ENCODE data around the gene NME1. TPM values are rescaled to one million over a fixed set of nuclear protein-coding genes. Genes with fewer than 3 reads are reported as not detected.
A peak's percentile ranks its signal among the peaks of the same experiment; 100 is the strongest.

The NME1 gene
- polyA plus RNA-seq, 1 donor (not counting 4 experiments of a cell fraction or from before 2014, with no cell fraction given): 381 TPM

DNA sequence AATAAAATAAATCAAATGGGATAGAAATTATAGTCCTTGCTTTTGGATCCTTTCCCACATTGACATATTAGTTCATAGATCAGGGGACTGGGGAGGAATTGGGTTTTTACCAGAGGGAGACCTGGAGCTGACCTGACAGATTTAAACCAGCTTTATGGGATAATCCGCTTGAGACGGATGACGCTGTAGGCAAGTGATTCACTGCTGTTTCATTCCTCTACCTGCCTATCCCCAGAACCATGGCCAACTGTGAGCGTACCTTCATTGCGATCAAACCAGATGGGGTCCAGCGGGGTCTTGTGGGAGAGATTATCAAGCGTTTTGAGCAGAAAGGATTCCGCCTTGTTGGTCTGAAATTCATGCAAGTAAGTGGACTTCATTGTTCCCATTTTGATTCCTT, 2.1 kb downstream of the NME1 start:
- H3K4me3 ChIP-seq (ENCODE audit: control insufficient read depth in 2 of 3, extremely low read depth in 1 of 3, insufficient read depth in 2 of 3, low read depth in 1 of 3, low read length in 3 of 3): no peak overlapping the region
- no peaks in the 10 kb centered on the region for H3K9me1 ChIP-seq (ENCODE audit: control insufficient read depth, extremely low read depth, insufficient read depth, low read length)
- no peak overlapping the region for H3K9ac ChIP-seq (ENCODE audit: control insufficient read depth, extremely low read depth, insufficient read depth, low read length)
- H3K9me3 ChIP-seq (ENCODE audit: control insufficient read depth, low read depth, low read length): no peaks in the 10 kb centered on the region
- no peak overlapping the region for H2AFZ ChIP-seq (ENCODE audit: control insufficient read depth, low read length)
- H3K27ac ChIP-seq (ENCODE audit: control insufficient read depth, insufficient read depth, low read length): no peak overlapping the region
- H3K79me2 ChIP-seq (ENCODE audit: control insufficient read depth, insufficient read depth, low read length): peaks cover 59% of the 10 kb centered on the region
- H3K27me3 ChIP-seq (ENCODE audit: control insufficient read depth, extremely low read depth, insufficient read depth, low read length): no peaks in the 10 kb centered on the region
- peaks cover 10 to 11% of the 10 kb centered on the region in 2 experiments for H3K36me3 ChIP-seq (ENCODE audit: control insufficient read depth in 2 of 2, extremely low read depth in 1 of 2, insufficient read depth in 2 of 2, low read length in 2 of 2)
- H3K4me1 ChIP-seq (ENCODE audit: control insufficient read depth, extremely low read depth, insufficient read depth, low read length): peaks cover 13% of the 10 kb centered on the region
- dilution Hi-C loops (cut with MboI; ENCODE audit: extremely low pct_ligation_motif_present, low sequenced_read_pairs): no loop called here
- no peak for DNase-seq (ENCODE audit: low read depth, low spot score)
- H4K20me1 ChIP-seq (ENCODE audit: control insufficient read depth, extremely low read depth, insufficient read depth, low read length): no peaks in the 10 kb centered on the region
- no peak for FAIRE-seq
- no peak for TF ChIP-seq EZH2 (IDR thresholded peaks at IDR 0.05; ENCODE audit: low read length)
- TF ChIP-seq, protein P1, sequence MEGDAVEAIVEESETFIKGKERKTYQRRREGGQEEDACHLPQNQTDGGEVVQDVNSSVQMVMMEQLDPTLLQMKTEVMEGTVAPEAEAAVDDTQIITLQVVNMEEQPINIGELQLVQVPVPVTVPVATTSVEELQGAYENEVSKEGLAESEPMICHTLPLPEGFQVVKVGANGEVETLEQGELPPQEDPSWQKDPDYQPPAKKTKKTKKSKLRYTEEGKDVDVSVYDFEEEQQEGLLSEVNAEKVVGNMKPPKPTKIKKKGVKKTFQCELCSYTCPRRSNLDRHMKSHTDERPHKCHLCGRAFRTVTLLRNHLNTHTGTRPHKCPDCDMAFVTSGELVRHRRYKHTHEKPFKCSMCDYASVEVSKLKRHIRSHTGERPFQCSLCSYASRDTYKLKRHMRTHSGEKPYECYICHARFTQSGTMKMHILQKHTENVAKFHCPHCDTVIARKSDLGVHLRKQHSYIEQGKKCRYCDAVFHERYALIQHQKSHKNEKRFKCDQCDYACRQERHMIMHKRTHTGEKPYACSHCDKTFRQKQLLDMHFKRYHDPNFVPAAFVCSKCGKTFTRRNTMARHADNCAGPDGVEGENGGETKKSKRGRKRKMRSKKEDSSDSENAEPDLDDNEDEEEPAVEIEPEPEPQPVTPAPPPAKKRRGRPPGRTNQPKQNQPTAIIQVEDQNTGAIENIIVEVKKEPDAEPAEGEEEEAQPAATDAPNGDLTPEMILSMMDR (optimal IDR thresholded peaks at IDR 0.05 in 1 of 3, IDR thresholded peaks at IDR 0.05 in 1 of 3, conservative IDR thresholded peaks at IDR 0.05 in 1 of 3; ENCODE audit: extremely low read depth in 1 of 3, insufficient read depth in 2 of 3, low read length in 3 of 3): no peak
- peak overlapping the region; percentile 98 for H3K4me2 ChIP-seq (ENCODE audit: control insufficient read depth, extremely low read depth, insufficient read depth, low read depth, low read length)

DNA sequence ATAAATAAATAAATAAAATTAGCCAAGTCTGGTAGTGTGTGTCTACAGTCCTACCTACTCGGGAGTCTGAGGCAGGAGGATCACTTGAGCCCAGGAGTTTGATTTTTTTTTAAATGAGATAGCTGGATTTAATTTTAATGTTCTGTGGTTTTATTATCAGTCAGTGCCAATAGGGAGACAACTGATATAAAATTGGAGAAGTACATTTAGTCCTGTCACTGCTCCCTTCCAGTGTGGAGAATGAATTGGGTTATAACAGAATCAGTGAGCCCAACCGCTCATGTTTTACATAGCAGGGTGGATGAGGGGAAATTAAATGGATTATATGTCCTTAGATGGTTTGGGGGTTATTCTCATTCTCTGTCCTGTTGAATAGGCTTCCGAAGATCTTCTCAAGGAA, 6.2 kb downstream of the NME1 start:
- DNase-seq (ENCODE audit: low read depth, low spot score) (no peak), FAIRE-seq (no peak)
- H3K36me3 ChIP-seq (ENCODE audit: control insufficient read depth in 2 of 2, extremely low read depth in 1 of 2, insufficient read depth in 2 of 2, low read length in 2 of 2): peaks cover 24 to 26% of the 10 kb centered on the region in 2 experiments
- dilution Hi-C loops (cut with MboI; ENCODE audit: extremely low pct_ligation_motif_present, low sequenced_read_pairs): no loop called here
- H3K9me1 ChIP-seq (ENCODE audit: control insufficient read depth, extremely low read depth, insufficient read depth, low read length): no peaks in the 10 kb centered on the region
- no peak overlapping the region for H2AFZ ChIP-seq (ENCODE audit: control insufficient read depth, low read length)
- no peaks in the 10 kb centered on the region for H3K27me3 ChIP-seq (ENCODE audit: control insufficient read depth, extremely low read depth, insufficient read depth, low read length)
- TF ChIP-seq, protein P1 (optimal IDR thresholded peaks at IDR 0.05 in 1 of 3, IDR thresholded peaks at IDR 0.05 in 1 of 3, conservative IDR thresholded peaks at IDR 0.05 in 1 of 3; ENCODE audit: extremely low read depth in 1 of 3, insufficient read depth in 2 of 3, low read length in 3 of 3): no peak
- no peak for TF ChIP-seq EZH2 (IDR thresholded peaks at IDR 0.05; ENCODE audit: low read length)
- H3K4me3 ChIP-seq (ENCODE audit: control insufficient read depth in 2 of 3, extremely low read depth in 1 of 3, insufficient read depth in 2 of 3, low read depth in 1 of 3, low read length in 3 of 3): no peak overlapping the region
- H3K4me2 ChIP-seq (ENCODE audit: control insufficient read depth, extremely low read depth, insufficient read depth, low read depth, low read length): no peak overlapping the region
- peaks cover 3% of the 10 kb centered on the region for H3K4me1 ChIP-seq (ENCODE audit: control insufficient read depth, extremely low read depth, insufficient read depth, low read length)
- H3K9ac ChIP-seq (ENCODE audit: control insufficient read depth, extremely low read depth, insufficient read depth, low read length): no peak overlapping the region
- no peaks in the 10 kb centered on the region for H3K9me3 ChIP-seq (ENCODE audit: control insufficient read depth, low read depth, low read length)
- H4K20me1 ChIP-seq (ENCODE audit: control insufficient read depth, extremely low read depth, insufficient read depth, low read length): no peaks in the 10 kb centered on the region
- peaks cover 48% of the 10 kb centered on the region for H3K79me2 ChIP-seq (ENCODE audit: control insufficient read depth, insufficient read depth, low read length)
- H3K27ac ChIP-seq (ENCODE audit: control insufficient read depth, insufficient read depth, low read length): no peak overlapping the region

Data from keratinocyte (primary cell).